ENCODE measurements around the gene MTF1.

DNA sequence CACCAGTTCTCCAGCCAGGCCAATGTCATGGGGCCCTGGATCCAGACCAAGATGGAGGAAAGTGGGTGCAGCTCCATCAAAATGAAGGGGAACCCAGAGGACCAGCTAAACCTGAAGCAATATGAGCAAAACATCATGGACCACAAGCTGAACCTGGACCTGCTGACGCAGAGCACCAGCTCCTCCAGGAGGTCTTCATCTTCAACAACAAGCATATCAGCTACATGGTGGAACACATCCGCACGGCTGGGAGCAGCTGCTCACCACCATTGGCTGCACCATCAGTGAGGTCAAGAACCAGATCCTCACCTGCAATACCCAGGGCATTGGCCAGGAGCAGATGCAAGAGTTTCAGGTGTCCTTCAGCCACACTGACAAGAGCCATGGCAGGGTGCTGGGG lies 80.7 kb downstream of the MTF1 start:
- no peak for TF ChIP-seq YY1 (IDR thresholded peaks at IDR 0.05; ENCODE audit: insufficient read depth, insufficient read length)
- no peak for TF ChIP-seq ZNF274 (IDR thresholded peaks at IDR 0.05; ENCODE audit: low read depth, low read length)
